SK-N-SH (cell line): Measurements from ENCODE around the gene GPAT2.
"Not testable (repeated sequence)": the region's sequence is repeated elsewhere in the genome, so short reads cannot be mapped to it uniquely, and the experiment has no call there.

Experiments used
- EP300 ChIP-seq, 2 experiments: IDR thresholded peaks; 2 replicates each; pipeline versions ENCODE4 v1.4.0 to v1.6.1; 2012; ENCODE audit warnings: borderline replicate concordance in 1 of 2, low read depth in 1 of 2, low read length in 1 of 2
- FOXJ3 ChIP-seq: sonication (generic); formaldehyde crosslinking; IDR thresholded peaks from 2 replicates; pipeline ENCODE4 v1.5.1; 2020; ENCODE audit warnings: mild to moderate bottlenecking, missing genetic modification reagents
- RFX5 ChIP-seq: IDR thresholded peaks from 2 replicates; pipeline ENCODE4 v1.6.1; 2012; ENCODE audit warnings: mild to moderate bottlenecking, improper control_type of control experiment, low read length
- TF ChIP-seq, protein P1 (sequence below): fragments of 200-600 bp; sonication (generic); IDR thresholded peaks from 2 replicates; pipeline ENCODE4 v1.6.1; 2017; ENCODE audit warnings: antibody characterized with exemption, mild to moderate bottlenecking, moderate library complexity
- TF ChIP-seq, protein P2 (sequence below): IDR thresholded peaks from 2 replicates; pipeline ENCODE4; 2012

DNA sequence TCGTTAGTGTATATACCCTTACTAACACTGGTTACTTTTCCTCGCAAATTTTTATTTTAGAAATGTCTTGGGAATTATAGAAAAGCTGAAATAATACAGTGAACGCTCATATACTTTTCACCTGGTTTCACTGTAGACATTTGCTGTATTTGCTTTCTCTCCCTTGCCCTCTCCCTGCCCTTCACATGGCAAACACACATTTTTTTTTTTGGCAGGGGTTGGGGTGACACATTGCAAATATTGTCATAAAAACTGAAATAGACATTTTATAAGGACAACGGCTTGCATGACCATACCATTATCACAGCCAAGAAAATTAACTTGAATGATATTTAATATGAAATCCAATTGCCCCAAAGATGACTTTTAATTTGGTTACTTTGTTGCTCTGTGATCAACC lies 18.4 kb downstream of the GPAT2 start:
- TF ChIP-seq, protein P1, sequence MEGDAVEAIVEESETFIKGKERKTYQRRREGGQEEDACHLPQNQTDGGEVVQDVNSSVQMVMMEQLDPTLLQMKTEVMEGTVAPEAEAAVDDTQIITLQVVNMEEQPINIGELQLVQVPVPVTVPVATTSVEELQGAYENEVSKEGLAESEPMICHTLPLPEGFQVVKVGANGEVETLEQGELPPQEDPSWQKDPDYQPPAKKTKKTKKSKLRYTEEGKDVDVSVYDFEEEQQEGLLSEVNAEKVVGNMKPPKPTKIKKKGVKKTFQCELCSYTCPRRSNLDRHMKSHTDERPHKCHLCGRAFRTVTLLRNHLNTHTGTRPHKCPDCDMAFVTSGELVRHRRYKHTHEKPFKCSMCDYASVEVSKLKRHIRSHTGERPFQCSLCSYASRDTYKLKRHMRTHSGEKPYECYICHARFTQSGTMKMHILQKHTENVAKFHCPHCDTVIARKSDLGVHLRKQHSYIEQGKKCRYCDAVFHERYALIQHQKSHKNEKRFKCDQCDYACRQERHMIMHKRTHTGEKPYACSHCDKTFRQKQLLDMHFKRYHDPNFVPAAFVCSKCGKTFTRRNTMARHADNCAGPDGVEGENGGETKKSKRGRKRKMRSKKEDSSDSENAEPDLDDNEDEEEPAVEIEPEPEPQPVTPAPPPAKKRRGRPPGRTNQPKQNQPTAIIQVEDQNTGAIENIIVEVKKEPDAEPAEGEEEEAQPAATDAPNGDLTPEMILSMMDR = not testable (repeated sequence)
- not testable (repeated sequence) for TF ChIP-seq RFX5; FOXJ3; EP300 (IDR thresholded peaks at IDR 0.05; ENCODE audit: borderline replicate concordance in 1 of 2, low read depth in 1 of 2, low read length in 1 of 2)
- TF ChIP-seq, protein P2, sequence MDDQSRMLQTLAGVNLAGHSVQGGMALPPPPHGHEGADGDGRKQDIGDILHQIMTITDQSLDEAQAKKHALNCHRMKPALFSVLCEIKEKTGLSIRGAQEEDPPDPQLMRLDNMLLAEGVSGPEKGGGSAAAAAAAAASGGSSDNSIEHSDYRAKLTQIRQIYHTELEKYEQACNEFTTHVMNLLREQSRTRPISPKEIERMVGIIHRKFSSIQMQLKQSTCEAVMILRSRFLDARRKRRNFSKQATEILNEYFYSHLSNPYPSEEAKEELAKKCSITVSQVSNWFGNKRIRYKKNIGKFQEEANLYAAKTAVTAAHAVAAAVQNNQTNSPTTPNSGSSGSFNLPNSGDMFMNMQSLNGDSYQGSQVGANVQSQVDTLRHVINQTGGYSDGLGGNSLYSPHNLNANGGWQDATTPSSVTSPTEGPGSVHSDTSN = not testable (repeated sequence)
